ENCODE measurements around the gene FCN1.

Gene FCN1

GRCh38 chr9:134945509-134946275 lies 28.0 kb upstream of the FCN1 start:
- TF ChIP-seq CTCF (IDR thresholded peaks at IDR 0.05; ENCODE audit: extremely low read depth, missing control alignments), result no peak
- DNase-seq (ENCODE audit: low spot score), result no peak

- TF ChIP-seq CTCF (IDR thresholded peaks at IDR 0.05; ENCODE audit: extremely low read depth, missing control alignments), result no peak
- no peak for DNase-seq (ENCODE audit: low spot score)
Observed at GRCh38 chr9:134944916-134945315, 27.2 kb upstream of the FCN1 start.

GRCh38 chr9:134944351-134944802 lies 26.7 kb upstream of the FCN1 start:
- no peak for DNase-seq (ENCODE audit: low spot score)

GRCh38 chr9:134943836-134944235 lies 26.1 kb upstream of the FCN1 start:
- TF ChIP-seq CTCF (IDR thresholded peaks at IDR 0.05; ENCODE audit: extremely low read depth, missing control alignments), result no peak
- DNase-seq (ENCODE audit: low spot score), result no peak

More at GRCh38 chr9:134944351-134944802, 26.7 kb upstream of the FCN1 start:
- TF ChIP-seq CTCF (IDR thresholded peaks at IDR 0.05; ENCODE audit: extremely low read depth, missing control alignments), result no peak

GRCh38 chr9:134943411-134943810 lies 25.7 kb upstream of the FCN1 start:
- no peak for TF ChIP-seq CTCF (IDR thresholded peaks at IDR 0.05; ENCODE audit: extremely low read depth, missing control alignments)
- DNase-seq (ENCODE audit: low spot score), result no peak

GRCh38 chr9:134942788-134943184 lies 25.1 kb upstream of the FCN1 start:
- DNase-seq (ENCODE audit: low spot score), result no peak

More at GRCh38 chr9:134942788-134943184, 25.1 kb upstream of the FCN1 start:
- TF ChIP-seq CTCF (IDR thresholded peaks at IDR 0.05; ENCODE audit: extremely low read depth, missing control alignments), result no peak
